ENCODE data around the gene FCAMR. TPM values are rescaled to one million over a fixed set of nuclear protein-coding genes. Genes with fewer than 3 reads are reported as not detected.

Gene FCAMR
- total RNA-seq, 4 donors from 2014 or later: not detected

DNA sequence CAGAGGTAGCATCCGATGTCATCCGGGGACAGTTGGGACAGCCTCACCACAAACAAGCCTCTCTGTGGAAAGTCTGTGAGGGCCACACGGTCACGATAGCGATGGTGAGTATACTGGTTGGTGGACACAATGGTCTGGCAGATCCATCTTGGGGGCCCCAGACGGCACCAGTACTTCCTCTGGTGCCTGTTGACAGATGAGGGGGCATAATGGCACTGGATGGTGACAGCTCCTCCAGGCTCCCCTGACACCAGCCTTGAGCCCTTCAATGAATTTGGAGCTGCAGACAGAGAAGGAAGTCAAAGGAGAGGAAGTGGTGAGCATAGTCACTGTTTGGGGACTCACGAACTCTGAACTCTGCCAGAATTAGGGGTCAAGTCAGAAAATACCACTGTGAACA lies 8.0 kb downstream of the FCAMR start:
- no peaks in the 10 kb centered on the region for H3K36me3 ChIP-seq
- H3K4me1 ChIP-seq: peaks cover 0 to 19% (median 10%) of the 10 kb centered on the region in 3 donors
- no peak for TF ChIP-seq POLR2A (IDR thresholded peaks at IDR 0.05)
- TF ChIP-seq, protein P1, sequence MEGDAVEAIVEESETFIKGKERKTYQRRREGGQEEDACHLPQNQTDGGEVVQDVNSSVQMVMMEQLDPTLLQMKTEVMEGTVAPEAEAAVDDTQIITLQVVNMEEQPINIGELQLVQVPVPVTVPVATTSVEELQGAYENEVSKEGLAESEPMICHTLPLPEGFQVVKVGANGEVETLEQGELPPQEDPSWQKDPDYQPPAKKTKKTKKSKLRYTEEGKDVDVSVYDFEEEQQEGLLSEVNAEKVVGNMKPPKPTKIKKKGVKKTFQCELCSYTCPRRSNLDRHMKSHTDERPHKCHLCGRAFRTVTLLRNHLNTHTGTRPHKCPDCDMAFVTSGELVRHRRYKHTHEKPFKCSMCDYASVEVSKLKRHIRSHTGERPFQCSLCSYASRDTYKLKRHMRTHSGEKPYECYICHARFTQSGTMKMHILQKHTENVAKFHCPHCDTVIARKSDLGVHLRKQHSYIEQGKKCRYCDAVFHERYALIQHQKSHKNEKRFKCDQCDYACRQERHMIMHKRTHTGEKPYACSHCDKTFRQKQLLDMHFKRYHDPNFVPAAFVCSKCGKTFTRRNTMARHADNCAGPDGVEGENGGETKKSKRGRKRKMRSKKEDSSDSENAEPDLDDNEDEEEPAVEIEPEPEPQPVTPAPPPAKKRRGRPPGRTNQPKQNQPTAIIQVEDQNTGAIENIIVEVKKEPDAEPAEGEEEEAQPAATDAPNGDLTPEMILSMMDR (IDR thresholded peaks at IDR 0.05): no peak
- intact Hi-C loops (cut with DNase I): no loop called here
- 55 to 78% methylated on average over 1 to 2 of the region's 7 CpGs for WGBS, 2 donors
- H3K4me3 ChIP-seq: no peak overlapping the region
- H3K9me3 ChIP-seq: no peaks in the 10 kb centered on the region
- no peaks in the 10 kb centered on the region for H3K27me3 ChIP-seq
- no peak overlapping the region for H3K27ac ChIP-seq
- no peak for DNase-seq

DNA sequence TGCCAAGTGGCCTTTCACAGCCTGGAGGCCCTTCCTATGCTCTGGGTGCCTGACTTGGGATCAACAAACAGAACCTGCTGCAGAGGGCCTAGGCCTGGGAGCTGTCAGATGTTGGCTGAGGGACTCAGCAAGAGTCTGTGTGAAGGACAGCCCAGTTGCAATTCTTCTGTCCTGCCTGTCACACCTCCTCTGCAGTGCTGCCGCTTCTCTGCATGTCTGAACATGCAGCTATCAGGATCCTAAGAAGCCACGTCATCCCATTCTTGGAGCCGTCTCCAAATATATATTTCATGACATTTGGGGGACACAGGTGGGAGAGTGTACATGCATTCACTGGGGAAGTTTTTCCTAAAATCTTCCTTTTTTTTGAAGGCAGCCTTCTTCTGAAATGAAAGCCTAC lies 8.6 kb downstream of the FCAMR start:
- Histone ChIP-seq H3K36me3 (no peaks in the 10 kb centered on the region), H3K4me1 (peaks cover 0 to 19% (median 10%) of the 10 kb centered on the region in 3 donors), H3K27me3 (no peaks in the 10 kb centered on the region), H3K27ac (no peak overlapping the region), H3K4me3 (no peak overlapping the region), H3K9me3 (no peaks in the 10 kb centered on the region)
- WGBS, 2 donors: 34 to 54% methylated on average over 3 of the region's 3 CpGs
- TF ChIP-seq POLR2A (IDR thresholded peaks at IDR 0.05): no peak
- TF ChIP-seq, protein P1 (IDR thresholded peaks at IDR 0.05): no peak
- intact Hi-C loops (cut with DNase I): no loop called here
- DNase-seq: no peak

DNA sequence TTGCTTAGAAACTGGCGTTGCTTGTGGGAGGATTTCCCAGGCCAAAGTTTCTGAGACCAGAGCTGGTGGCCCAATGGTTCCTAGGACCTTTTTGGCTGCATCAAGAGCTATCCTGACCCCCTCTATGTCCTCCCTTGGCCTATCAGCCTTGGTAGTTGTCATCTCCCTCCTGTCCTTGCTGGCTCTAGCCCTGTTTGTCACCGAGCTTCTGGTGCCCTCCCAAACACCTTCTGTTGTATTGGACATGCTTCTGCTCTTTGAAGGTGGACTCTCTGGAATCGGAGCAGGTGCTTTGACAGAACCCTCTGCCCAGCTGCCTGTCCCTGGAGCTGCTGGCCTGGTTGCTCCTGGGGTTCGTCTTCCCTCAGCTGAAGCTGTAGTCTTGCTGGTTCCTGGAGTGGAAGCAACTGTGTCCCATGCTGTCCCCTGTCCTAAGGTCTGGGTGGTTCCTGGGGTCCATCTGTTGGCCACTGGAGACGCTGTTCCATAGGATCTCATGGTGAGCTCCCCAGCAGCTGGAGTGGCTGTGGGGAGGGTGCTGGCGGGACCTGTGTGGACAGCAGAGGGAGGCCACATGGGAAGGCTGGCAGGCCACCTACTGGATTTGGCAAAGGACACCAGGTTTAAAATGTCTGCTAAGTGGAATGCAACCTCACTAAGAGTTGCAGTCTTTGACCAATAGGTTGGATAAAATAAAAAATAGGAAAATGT lies 9.4 kb downstream of the FCAMR start:
- 82 to 94% methylated on average over 2 to 4 of the region's 6 CpGs for WGBS, 2 donors
- Histone ChIP-seq H3K27me3 (no peaks in the 10 kb centered on the region), H3K9me3 (no peaks in the 10 kb centered on the region), H3K4me3 (no peak overlapping the region), H3K27ac (no peak overlapping the region), H3K4me1 (peaks cover 0 to 24% (median 12%) of the 10 kb centered on the region in 3 donors), H3K36me3 (no peaks in the 10 kb centered on the region)
- DNase-seq: no peak
- intact Hi-C loops (cut with DNase I): no loop called here
- TF ChIP-seq POLR2A (IDR thresholded peaks at IDR 0.05): no peak
- TF ChIP-seq, protein P1 (IDR thresholded peaks at IDR 0.05): no peak

DNA sequence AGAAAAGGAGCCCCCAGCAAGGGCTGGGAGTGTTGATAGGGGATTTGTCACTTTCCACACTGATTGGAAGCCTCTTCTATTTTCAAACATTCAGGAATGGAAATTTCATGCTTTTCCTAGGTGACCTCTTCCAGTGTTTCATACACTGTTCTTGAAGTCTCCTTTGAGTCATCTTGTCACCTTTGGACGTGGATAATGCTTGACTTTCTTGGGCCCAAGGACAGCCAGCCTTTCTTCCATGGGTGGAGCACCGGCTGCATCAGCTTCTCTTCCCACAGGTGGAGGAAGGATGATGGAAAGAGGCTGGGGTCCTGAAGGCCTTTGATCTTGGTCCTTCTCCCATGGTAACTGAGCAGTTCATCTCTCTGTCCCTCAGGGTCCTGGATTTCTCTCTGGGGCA lies 12.1 kb downstream of the FCAMR start:
- DNase-seq: no peak
- Histone ChIP-seq H3K4me1 (peaks cover 18 to 51% (median 32%) of the 10 kb centered on the region in 3 donors), H3K9me3 (no peaks in the 10 kb centered on the region), H3K4me3 (no peak overlapping the region), H3K27ac (no peak overlapping the region), H3K27me3 (no peaks in the 10 kb centered on the region), H3K36me3 (no peaks in the 10 kb centered on the region)
- intact Hi-C loops (cut with DNase I): no loop called here
- TF ChIP-seq, protein P1 (IDR thresholded peaks at IDR 0.05): no peak
- no peak for TF ChIP-seq POLR2A (IDR thresholded peaks at IDR 0.05)
- 57 to 71% methylated on average over 1 to 2 of the region's 2 CpGs for WGBS, 2 donors

DNA sequence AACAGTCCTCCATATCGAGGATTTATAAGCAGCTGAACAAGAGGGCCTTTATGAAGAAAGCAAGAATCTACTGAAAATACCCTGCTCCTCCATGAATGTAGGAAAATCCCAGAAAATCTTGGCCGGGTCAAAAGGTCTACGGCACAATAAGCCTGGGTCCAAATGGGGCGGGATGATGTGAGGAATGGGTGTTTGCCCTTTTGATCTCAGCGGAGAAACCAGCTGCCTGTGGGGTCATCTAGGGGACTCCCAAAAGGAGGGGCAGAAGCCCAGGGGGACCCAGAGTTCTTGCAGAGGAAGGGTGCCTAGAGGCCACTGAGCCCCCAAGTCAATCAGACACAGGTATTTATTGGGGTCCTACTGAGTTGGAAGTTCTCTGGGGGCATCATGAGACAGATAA lies 12.6 kb downstream of the FCAMR start:
- Histone ChIP-seq H3K27me3 (no peaks in the 10 kb centered on the region), H3K4me1 (peaks cover 21 to 56% (median 37%) of the 10 kb centered on the region in 3 donors), H3K9me3 (no peaks in the 10 kb centered on the region), H3K27ac (no peak overlapping the region), H3K4me3 (no peak overlapping the region), H3K36me3 (no peaks in the 10 kb centered on the region)
- DNase-seq: no peak
- TF ChIP-seq POLR2A (IDR thresholded peaks at IDR 0.05): no peak
- TF ChIP-seq, protein P1 (IDR thresholded peaks at IDR 0.05): no peak
- 80 to 89% methylated on average over 4 to 5 of the region's 5 CpGs for WGBS, 2 donors
- intact Hi-C loops (cut with DNase I): no loop called here
